Measurements from ENCODE around the gene TRAPPC10.

DNA sequence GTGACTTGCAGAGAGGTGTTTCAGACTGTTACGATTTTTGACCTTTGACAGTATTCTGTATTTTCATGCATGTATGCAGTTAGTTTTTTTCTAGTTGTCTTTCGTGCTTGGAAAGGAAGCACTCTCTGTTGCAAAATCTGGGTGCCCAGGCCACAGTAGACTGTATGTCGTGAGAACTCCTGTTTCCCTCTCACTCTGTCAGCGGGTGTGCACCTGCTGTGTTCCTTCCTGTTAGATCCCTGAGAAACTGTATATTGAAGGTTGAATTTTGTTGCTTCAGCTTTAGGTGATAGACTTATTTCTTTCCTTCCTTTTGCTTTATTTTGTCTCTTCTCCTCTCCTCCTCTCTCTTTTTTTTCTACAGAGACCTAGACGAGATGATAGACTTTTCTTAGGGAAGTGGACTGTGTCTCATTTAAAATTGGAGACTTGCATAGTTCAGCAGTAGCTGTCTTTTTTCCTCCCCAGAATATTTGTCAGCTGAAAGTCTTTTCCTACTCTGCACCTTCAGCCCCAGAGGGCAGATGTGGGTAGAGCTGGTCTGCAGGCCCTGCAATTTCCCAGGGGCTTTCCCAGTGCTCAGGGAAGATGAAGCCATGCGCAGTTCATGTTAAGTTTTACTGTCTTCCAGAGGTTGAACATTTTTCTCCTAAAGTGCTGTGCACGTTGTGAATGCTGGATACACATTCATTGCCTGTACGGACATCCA lies 1.4 kb downstream of the TRAPPC10 start:
- TF ChIP-seq EP300 (IDR thresholded peaks at IDR 0.05; ENCODE audit: borderline replicate concordance in 1 of 2, low read depth in 1 of 2, low read length in 1 of 2): no peak
- TF ChIP-seq, protein P1, sequence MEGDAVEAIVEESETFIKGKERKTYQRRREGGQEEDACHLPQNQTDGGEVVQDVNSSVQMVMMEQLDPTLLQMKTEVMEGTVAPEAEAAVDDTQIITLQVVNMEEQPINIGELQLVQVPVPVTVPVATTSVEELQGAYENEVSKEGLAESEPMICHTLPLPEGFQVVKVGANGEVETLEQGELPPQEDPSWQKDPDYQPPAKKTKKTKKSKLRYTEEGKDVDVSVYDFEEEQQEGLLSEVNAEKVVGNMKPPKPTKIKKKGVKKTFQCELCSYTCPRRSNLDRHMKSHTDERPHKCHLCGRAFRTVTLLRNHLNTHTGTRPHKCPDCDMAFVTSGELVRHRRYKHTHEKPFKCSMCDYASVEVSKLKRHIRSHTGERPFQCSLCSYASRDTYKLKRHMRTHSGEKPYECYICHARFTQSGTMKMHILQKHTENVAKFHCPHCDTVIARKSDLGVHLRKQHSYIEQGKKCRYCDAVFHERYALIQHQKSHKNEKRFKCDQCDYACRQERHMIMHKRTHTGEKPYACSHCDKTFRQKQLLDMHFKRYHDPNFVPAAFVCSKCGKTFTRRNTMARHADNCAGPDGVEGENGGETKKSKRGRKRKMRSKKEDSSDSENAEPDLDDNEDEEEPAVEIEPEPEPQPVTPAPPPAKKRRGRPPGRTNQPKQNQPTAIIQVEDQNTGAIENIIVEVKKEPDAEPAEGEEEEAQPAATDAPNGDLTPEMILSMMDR (IDR thresholded peaks at IDR 0.05): no peak
- TF ChIP-seq RCOR1 (IDR thresholded peaks at IDR 0.05; ENCODE audit: low read length): no peak
- TF ChIP-seq RXRA (IDR thresholded peaks at IDR 0.05; ENCODE audit: borderline replicate concordance, low read depth): no peak
- TF ChIP-seq RAD21 (IDR thresholded peaks at IDR 0.05; ENCODE audit: low read length): no peak
- TF ChIP-seq NFIC (IDR thresholded peaks at IDR 0.05; ENCODE audit: borderline replicate concordance): no peak
- TF ChIP-seq, protein P2, sequence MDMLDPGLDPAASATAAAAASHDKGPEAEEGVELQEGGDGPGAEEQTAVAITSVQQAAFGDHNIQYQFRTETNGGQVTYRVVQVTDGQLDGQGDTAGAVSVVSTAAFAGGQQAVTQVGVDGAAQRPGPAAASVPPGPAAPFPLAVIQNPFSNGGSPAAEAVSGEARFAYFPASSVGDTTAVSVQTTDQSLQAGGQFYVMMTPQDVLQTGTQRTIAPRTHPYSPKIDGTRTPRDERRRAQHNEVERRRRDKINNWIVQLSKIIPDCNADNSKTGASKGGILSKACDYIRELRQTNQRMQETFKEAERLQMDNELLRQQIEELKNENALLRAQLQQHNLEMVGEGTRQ (IDR thresholded peaks at IDR 0.05; ENCODE audit: borderline replicate concordance, low read depth, low read length): no peak
- TF ChIP-seq, protein P3, sequence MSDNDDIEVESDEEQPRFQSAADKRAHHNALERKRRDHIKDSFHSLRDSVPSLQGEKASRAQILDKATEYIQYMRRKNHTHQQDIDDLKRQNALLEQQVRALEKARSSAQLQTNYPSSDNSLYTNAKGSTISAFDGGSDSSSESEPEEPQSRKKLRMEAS (IDR thresholded peaks at IDR 0.05; ENCODE audit: low read depth): no peak
- no peak for TF ChIP-seq POLR2AphosphoS5 (IDR thresholded peaks at IDR 0.05; ENCODE audit: low read depth, low read length)
